NCI-H146 treated with DMSO at 0.1 percent for 48 hours (cell line): Measurements from ENCODE around the gene CRLF1.

Source experiments
- DNase-seq: peaks from one replicate; lab custom pipeline; 2025; ENCODE audit not compliant: unreplicated experiment; lab: John Stamatoyannopoulos, UW

The CRLF1 gene

DNA sequence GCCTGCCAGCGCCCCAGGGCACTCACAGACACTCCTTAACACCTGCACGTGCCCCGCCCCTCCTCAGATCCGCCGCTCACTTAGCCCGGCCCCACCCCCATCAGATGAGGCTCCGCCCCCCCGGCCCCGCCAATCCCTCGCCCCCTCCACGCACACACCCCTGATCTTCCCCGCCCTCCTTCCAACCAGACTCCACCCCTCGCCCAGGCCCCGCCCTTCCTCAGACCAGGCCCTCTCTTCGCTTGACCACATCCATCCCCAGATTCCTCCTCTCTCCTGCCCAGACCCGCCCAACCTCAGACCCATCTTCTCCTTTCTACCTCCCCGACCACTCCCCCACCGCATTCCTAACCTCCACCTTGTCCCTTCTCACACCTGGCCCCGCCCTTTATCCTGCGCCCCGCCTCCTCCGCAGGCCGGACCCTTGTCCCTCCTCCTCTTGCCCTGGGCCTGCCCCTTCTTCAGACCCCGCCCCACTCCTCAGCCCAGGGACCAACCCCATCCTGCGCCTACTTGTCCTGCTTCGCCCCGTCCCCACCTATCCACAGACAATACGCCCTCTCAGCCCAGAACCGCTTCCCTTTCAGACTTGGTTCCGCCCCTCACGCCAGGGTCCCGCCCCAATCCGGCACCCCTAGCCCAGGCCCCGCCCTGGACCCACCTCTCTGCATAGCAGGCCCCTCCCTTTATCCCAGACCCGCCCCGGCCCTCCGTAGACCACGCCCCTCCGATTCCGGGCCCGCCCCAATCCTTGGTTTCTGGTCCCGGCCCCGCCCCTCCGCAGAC, 29.8 kb upstream of the CRLF1 start:
- DNase-seq: peak; percentile 98

DNA sequence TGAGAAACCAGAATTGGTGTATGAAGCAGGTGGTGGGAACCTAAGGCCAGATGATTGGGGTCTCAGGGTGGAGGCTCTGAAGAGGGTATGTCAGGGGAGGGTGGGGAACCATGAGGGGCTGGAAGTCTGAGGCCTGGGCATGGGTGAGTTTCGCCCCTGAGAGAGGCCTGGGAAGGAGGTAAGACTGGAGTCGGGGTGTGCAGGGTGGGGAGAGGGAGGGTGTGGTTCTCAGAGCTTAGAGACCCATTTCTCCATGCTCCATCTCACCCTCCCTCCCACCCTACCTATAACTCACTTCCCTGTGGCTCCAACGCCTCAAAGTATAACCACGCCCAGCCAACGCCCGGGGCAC, 29.2 kb upstream of the CRLF1 start:
- no peak for DNase-seq

DNA sequence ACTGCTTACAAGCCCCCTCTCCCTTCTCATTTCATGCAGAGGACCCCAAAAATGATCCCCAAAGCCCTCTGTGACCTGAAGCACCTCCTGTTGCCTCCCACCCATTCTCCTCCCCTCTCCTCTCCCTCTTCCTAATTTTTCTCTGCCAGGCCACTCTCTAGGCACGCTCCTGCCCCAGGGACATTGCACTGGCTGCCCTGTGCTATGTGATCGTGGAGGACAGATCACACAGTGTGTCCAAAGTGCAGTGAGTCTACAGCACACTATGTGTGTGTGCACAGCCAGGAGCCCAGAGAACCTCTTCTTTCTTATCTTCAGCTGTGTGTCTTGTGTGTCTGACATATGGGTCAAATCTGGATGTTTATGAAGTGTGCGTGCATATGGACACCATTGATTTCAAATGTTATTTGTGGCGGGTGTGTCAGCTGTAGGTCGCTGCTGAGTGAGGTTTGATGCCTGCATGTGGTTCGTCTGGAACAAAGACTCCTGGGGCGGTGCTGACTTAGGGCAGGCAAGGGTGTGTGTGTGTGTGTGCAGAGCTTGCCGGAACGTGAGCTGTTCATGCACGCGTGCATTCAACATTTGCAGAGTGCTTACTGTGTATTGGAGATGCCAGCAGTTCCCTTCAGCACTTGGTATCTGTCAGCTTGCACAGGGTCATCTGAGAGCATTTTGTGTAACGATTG, 28.2 kb upstream of the CRLF1 start:
- DNase-seq: peak; percentile 75

DNA sequence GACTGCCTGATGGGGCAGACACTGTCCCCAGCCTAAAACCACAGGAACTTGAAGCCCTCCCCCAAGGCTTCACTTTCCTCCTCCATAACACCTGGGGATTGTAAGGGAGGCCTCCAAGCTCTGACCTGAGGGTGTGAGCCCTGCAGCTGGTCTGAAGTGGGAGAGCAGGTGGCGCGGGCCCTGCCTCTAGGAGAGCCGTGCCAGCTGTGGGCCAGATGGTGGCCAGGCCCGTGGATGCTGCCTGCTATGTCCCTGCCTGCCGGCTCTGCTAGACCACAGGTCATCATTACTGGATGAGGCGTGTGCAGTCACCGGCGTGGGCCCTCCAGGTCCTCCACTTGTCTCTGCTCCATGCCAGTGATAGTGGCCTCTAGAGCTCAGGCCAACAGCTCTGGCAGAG, 26.7 kb upstream of the CRLF1 start:
- no peak for DNase-seq

DNA sequence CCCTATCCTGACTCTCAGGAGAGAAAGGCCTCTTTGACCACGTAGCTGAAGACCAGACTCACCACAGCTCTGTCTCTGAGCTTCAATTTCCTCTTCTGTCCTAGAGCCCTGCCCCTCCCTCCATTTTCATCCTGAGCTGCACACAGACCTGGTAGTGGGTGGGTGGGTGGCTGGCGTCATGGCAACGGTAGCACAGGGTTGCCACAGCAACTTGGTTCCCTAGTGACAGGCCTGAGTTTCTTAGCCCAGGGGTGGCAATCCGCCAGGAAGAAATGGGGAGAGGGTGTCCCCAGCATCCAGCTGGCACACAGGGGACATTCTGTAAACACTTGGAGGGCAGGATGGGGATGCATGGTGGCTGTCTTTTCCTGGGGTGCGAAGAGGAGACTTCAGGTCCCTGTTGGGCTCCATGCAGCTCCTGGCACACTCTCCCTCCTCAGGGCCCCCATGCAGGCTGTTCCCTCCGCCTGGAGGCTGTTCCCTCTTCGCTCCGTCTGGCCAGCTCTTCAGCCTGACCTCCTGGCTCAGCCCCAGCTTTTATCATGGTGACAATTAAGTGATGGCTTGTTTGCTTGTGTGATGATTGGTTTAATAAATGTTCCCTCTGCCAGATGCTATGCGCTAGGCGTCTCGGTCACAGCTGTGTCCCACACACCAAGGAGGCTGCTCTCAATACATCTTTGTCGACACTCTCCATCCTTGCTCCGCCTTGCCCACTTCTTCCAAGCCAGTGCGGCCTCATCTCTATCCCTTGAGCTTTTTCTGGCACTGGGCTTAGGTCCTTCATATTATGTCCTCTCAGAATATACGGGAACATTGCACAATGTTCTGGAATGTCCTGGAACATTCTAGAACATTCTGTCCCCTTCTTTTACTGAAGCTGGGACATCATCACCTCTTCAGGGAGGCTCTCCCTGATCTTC, 22.8 kb upstream of the CRLF1 start:
- no peak for DNase-seq

DNA sequence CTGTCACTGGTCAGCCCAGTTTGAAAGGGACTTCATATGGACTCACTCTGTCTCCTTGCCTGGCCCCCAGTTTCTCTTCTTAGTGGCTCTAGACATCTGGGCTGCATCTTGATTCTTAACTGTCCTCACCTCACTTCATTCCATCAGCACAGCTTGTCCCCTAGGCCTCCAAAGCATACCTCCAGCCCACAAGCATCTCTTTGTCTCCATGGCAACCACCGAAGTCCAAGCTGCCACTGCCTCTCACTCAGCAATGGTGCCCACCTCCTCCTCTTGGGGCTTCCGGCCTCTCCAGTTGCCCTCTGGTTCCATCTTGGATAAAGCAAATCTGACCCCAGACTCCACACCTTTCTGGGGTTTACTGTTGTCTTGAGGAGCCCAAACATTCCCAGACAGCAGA, 20.3 kb upstream of the CRLF1 start:
- no peak for DNase-seq

DNA sequence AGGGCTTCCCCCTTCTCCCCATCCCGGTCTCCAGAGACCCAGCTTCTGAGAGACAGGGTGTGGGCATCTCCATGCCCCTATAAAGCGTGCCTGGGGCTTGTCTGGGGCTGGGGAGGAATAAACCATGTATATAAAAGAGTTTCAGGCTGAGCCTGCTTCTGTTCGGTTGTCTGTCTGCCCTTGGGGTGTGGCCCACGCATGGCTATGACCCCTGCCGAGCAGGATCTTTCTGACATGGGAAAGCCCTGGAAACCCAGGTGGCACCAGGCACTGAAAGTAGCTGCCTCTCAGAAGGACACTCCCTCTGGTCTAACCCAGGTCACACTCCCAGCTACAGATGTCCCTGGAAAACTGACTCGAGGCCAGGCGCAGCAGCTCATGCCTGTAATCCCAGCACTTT, 14.3 kb upstream of the CRLF1 start:
- DNase-seq: no peak

DNA sequence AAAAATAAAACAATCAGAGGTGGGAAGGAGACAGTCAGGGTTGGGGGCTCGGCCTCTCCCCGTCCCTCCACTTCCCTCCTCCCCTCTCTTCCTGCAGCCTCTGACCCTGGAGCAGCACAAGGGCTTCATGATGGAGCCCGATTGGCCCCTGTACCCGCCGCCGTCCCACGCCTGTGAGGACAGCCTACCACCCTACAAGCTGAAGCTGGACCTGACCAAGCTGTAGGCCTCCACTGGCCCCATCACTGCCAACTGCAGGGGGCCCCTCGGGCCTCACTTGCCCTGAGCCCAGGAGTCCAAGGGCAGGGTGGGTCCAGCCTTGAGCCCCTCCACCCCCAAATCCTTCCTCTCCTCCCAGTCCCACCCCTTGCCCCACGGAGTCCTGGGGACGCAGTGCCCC, 13.7 kb upstream of the CRLF1 start:
- DNase-seq: no peak

DNA sequence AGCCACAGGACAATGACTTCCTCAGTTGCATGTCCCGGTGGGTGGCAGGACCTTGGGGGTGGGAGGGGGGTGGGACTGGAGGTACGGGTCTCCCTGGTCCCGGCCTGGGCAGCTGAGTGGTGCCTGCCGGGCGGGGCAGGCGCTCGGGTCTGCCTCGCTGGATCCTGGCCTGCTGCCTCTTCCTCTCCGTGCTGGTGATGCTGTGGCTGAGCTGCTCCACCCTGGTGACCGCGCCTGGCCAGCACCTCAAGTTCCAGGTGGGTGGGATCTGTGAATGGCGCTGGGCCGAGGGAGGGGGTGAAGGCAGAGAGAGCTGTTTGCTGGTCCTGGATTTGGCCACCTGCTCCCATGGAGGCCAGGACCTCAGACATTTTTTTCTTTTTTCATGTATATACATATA, 11.6 kb upstream of the CRLF1 start:
- DNase-seq: no peak

DNA sequence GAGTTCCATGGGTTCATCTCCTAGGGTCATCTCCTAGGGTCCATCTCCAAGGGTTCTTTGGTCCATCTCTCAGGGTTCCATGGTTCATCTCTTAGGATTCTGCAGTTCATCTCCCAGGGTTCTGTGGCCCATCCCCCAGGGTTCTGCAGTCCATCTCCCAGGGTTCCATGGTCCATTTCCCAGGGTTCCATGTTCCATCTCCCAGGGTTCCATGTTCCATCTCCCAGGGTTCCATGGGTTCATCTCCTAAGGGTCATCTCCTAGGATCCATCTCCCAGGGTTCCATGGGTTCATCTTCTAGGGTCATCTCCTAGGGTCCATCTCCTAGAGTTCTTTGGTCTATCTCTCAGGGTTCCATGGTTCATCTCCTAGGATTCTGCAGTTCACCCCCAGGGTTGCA, 11.0 kb upstream of the CRLF1 start:
- no peak for DNase-seq

DNA sequence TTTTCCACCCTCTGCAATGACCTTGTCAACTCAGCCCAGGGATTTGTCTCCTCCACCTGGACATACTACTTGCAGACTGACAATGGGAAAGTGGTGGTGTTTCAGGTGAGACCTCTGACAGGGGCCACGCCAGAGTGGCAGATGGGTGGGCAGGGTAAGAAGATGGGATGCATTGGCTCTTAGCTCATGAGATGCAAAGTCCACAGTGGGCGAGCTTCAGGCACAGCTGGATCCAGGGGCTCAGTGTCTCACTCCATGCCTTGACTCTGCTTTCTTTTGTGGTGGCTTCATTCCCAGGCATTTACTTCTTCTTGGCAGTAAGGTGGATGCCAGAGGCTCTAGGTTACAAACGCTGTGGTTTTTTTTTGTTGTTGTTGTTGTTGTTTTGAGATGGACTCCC, 9.4 kb upstream of the CRLF1 start:
- DNase-seq: no peak

DNA sequence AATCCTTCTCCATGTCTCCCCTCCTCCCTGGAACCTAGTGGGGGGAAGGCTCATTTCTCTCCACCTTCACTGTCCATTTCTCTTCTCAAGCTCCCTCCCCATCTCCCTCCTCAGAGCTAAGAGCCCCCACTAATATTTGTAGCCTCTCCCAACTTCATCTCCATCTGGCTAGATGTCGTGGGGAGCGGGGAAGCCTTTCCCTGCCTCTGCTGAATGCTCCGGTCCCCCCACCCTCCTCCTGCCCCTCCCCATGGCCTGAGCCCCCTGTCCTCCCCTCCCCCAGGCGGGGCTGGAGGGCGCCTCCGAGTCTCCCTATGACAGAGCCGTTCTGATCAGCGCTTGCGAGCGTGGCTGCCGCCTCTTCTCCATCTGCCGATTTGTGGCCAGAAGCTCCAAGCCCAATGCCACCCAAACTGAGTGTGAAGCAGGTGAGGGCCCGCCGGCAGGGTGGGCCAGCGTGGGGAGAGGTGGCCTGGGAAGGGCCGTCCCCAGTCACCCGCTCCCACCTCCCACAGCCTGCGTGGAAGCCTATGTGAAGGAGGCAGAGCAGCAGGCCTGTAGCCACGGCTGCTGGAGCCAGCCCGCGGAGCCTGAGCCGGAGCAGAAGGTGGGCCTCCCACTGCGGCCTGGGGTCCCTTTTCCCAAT, 7.1 kb upstream of the CRLF1 start:
- DNase-seq: no peak

DNA sequence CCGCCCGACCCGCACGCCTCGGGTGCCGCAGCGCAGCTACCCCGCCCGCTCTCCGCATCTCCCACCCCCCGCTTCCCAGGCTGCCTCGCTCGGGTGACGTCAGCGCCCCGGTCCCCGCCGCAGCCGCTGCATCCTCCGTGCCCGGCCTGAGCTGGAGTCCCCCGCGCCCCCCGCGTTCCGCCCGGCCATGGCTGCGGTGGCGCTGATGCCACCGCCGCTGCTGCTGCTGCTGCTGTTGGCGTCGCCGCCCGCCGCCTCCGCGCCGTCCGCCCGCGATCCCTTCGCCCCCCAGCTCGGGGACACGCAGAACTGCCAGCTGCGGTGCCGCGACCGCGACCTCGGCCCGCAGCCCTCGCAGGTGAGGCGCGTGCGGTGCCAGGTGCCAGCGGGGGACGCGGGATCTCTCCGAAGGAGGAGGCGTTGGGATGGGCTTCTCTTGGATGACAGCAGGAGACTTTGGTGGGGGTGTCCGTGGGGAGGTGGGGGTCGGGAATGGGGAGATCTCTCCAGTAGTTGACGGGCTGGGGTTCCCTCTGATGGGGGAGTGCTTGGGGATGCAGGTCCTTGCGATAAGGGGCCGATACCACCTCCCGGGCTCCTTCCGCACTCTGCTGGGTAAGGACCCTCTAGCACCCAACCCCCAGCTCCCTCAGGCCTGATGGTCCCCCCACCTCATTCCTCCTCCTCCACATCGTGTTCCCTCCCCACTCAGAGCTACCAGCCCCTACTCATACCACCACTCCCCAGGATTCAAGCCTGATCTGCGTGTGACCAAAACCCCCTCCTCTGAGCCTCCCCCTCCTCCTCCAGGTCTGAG, 6.4 kb upstream of the CRLF1 start, which contains the start of gene TMEM59L:
Gene TMEM59L (plus strand): TSS at position 99 of the 817 bp plus-strand sequence. CDS start 89 bp downstream, at position 188.
- peak; percentile 10 for DNase-seq

DNA sequence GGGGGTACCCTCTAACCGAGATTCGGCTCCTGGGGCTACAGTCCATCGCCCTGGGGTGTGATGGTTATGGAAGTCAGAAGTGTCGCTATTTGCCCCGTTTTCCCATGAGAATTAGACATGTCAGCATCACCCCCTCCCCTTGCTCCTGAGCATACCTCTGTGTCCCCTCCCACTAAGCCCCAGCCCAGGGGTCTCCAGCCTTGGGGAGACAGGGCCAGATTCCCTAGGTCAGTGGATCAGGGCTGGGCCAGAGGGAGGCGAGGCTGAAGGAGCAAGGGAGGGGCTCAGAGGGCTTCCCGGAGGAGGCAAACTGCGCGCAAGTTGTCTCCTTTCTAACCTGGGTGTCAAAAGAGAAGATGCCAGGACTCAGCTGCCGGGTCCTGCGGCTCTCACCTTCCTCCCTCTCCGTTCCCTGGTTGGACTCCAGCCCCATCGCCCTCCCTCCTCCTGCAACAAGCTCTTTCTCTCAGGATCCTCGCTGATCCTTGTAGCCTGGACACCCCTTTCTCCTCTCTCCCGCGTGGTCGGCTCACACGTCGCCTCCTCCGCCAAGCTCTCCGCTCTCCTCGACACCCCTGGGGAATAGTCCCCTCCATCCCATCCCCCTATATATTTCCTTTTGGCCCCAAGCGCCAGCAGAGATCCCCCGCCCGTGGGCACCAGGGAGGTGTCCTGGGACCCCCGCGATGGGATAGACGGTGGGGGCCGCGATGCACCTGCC, 5.6 kb upstream of the CRLF1 start:
- no peak for DNase-seq

DNA sequence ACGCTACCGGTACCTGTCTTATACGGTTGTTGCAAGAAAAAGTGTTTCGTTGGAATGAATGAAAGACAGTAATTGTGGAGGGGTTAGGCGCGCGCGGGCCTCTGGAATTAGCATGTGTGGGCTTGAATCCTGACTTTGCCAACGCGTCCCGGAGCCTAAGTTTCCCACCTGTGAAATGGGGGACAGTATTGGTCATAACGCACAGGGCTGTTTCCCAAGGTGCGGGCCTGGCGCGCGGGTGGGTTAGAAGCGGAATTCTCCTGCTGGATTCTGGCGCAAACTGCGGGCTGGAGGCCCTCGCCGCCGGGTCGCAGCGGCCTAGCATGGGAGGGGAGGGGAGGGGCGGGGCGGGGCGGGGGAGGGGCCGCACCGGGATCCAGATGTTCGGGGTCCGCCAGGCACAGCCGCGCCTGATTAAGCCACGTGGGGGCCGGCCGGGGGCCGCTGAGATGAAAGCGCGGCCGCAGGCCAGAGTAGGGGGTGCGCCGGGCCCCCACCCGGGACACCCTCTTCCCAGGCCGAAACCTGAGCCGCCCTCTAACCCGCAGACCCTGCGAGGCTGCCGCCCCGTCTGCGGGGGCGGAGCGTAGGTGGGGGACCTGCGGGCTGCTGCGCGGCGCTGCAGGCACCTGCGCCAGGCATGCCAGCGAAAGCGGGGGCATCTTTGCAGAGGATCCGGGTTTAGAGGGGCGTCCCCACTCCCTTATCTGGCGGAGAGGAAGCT, 4.9 kb upstream of the CRLF1 start:
- DNase-seq: no peak

DNA sequence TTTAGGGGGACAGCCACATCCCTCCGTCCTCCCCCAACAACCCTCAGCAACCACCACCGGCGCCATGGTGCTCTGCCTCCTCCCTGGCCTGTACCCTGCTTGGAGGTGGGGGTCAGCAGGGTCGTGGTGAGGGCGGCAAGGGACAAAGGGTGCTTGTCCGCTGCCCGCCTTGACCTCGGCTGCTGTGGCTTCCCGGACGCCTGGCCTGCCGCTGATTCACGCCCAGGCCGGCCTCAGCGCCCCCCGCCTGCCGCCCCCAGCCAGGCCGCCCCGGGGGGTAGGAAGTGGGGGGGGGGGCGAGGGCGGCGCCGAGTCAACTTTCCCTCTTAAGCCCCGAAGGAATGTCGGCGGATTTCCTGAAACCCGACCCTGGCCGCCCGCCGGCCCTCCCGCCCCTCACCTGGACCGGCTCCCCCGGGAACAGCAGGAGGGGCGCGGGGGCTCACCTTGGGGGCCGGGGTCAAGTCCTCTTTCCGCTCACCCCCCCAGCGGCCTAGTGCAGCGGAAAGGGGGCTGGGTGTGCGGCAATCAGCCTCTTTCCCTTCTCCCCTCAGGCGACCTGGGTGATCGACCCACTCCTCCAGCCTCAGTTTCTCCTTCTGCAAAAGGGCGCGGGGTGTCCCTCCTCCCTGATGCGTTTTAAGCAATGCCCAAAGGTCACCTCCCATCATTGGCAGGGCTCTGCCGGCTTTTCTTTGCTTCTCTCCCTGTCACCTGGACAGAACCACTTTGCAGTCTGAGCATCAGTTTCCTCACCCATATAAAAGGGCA, 4.1 kb upstream of the CRLF1 start:
- no peak for DNase-seq

DNA sequence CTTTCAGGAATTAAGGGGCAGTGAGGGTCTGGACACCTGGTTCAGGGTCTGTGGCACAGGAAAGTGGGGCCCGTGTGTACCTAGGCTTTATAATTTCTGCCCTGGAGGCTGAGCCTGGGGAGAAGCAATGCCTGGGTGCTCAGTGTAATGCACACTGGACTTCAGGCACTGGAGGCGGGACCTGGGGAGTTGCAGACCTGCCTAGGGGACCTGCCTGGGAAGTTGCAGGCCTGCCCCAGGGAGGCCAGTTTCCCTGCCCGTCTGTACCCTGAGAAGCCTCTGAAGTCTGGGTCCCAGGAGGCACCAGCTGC, 3.6 kb upstream of the CRLF1 start:
- DNase-seq: no peak

DNA sequence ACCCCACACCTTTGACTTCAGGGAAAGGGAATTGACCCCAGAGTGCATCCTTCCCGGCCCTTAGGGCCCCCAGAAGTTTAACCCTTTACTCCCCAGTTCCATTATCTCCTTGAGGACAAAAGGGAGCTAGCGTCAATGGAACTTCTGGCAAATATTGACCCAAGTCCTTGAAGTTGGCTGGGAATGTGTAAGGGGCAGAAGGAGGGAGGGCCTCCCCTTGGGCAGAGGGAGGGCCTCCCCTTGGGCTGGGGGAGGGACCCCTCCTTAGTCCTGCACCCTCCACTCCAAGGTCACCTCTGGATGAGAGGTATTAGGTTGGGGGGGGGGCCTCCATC, 3.1 kb upstream of the CRLF1 start:
- no peak for DNase-seq
